Measurements from ENCODE around the gene BCAT1. TPM values are rescaled to one million over a fixed set of nuclear protein-coding genes. Genes with fewer than 3 reads are reported as not detected.

BCAT1 gene
- total RNA-seq, 6 experiments from 2014 or later, result 0.86 to 6.0 (median 2.7) TPM

- intact Hi-C loops (cut with DNase I), result no loop called here
- H3K4me1 ChIP-seq, result no peaks in the 10 kb centered on the region
- H3K36me3 ChIP-seq, result no peaks in the 10 kb centered on the region
- WGBS (ENCODE audit: insufficient coverage, low coverage, low lambda C conversion rate, missing lambda C conversion rate), result 50% methylated on average over 1 of the region's 1 CpG
- no peak for ATAC-seq
- no peaks in the 10 kb centered on the region for H3K9me3 ChIP-seq
- no peak overlapping the region for H3K27ac ChIP-seq
- no peak for TF ChIP-seq POLR2A (IDR thresholded peaks at IDR 0.05)
- no peak overlapping the region for H3K4me3 ChIP-seq
- H3K27me3 ChIP-seq, result no peaks in the 10 kb centered on the region
- no peak for DNase-seq
Observed at GRCh38 chr12:24840046-24840800, 108.7 kb downstream of the BCAT1 start.

- no peak overlapping the region for H3K27ac ChIP-seq
- no peak for ATAC-seq
- H3K4me1 ChIP-seq, result no peaks in the 10 kb centered on the region
- no peaks in the 10 kb centered on the region for H3K36me3 ChIP-seq
- WGBS (ENCODE audit: insufficient coverage, low coverage, low lambda C conversion rate, missing lambda C conversion rate), result 72% methylated on average over 8 of the region's 13 CpGs
- intact Hi-C loops (cut with DNase I), result no loop called here
- H3K9me3 ChIP-seq, result no peaks in the 10 kb centered on the region
- no peak overlapping the region for H3K4me3 ChIP-seq
- DNase-seq, result no peak
- no peaks in the 10 kb centered on the region for H3K27me3 ChIP-seq
- TF ChIP-seq CTCF (IDR thresholded peaks at IDR 0.05) (no peak), POLR2A (IDR thresholded peaks at IDR 0.05) (no peak)
Observed at GRCh38 chr12:24839268-24839791, 109.6 kb downstream of the BCAT1 start.

- DNase-seq (no peak), ATAC-seq (peak; percentile 42 to 56 (median 49))
- no peaks in the 10 kb centered on the region for H3K9me3 ChIP-seq
- H3K4me1 ChIP-seq, result no peaks in the 10 kb centered on the region
- intact Hi-C loops (cut with DNase I), result no loop called here
- H3K27ac ChIP-seq, result no peak overlapping the region
- H3K4me3 ChIP-seq, result no peak overlapping the region
- 26% methylated on average over 2 of the region's 2 CpGs for WGBS (ENCODE audit: insufficient coverage, low coverage, low lambda C conversion rate, missing lambda C conversion rate)
- H3K27me3 ChIP-seq, result no peaks in the 10 kb centered on the region
- TF ChIP-seq POLR2A (IDR thresholded peaks at IDR 0.05) (no peak), CTCF (IDR thresholded peaks at IDR 0.05) (no peak)
- no peaks in the 10 kb centered on the region for H3K36me3 ChIP-seq
Observed at GRCh38 chr12:24838531-24838950, 110.4 kb downstream of the BCAT1 start.

GRCh38 chr12:24835377-24835776 lies 113.5 kb downstream of the BCAT1 start:
- ATAC-seq (no peak), DNase-seq (no peak)
- Histone ChIP-seq H3K4me1 (no peaks in the 10 kb centered on the region), H3K27ac (no peak overlapping the region), H3K9me3 (no peaks in the 10 kb centered on the region), H3K27me3 (no peaks in the 10 kb centered on the region), H3K4me3 (no peak overlapping the region), H3K36me3 (no peaks in the 10 kb centered on the region)
- TF ChIP-seq POLR2A (IDR thresholded peaks at IDR 0.05) (no peak), CTCF (IDR thresholded peaks at IDR 0.05) (no peak)
- 79% methylated on average over 2 of the region's 2 CpGs for WGBS (ENCODE audit: insufficient coverage, low coverage, low lambda C conversion rate, missing lambda C conversion rate)
- intact Hi-C loops (cut with DNase I), result no loop called here

- no peak overlapping the region for H3K27ac ChIP-seq
- 67% methylated on average over 3 of the region's 3 CpGs for WGBS (ENCODE audit: insufficient coverage, low coverage, low lambda C conversion rate, missing lambda C conversion rate)
- TF ChIP-seq POLR2A (IDR thresholded peaks at IDR 0.05) (no peak), CTCF (IDR thresholded peaks at IDR 0.05) (no peak)
- ATAC-seq (no peak), DNase-seq (no peak)
- H3K36me3 ChIP-seq, result no peaks in the 10 kb centered on the region
- intact Hi-C loops (cut with DNase I), result no loop called here
- no peaks in the 10 kb centered on the region for H3K9me3 ChIP-seq
- no peaks in the 10 kb centered on the region for H3K27me3 ChIP-seq
- no peak overlapping the region for H3K4me3 ChIP-seq
- no peaks in the 10 kb centered on the region for H3K4me1 ChIP-seq
Observed at GRCh38 chr12:24833513-24833912, 115.4 kb downstream of the BCAT1 start.
